HL-60/S4 (cell line): ENCODE measurements around the gene GPR21.

ENCODE experiments used
- in situ Hi-C: fragments of 300-500 bp; cut with MboI; formaldehyde crosslinking; loops from 2 replicates; pipeline ENCODE4 v1.14.3; 2022; ENCODE audit warnings: low sequenced_read_pairs

Gene GPR21

GRCh38 chr9:123062351-123063176 is 29.1 kb downstream of the GPR21 start:
- in situ Hi-C loops = no loop called here

DNA sequence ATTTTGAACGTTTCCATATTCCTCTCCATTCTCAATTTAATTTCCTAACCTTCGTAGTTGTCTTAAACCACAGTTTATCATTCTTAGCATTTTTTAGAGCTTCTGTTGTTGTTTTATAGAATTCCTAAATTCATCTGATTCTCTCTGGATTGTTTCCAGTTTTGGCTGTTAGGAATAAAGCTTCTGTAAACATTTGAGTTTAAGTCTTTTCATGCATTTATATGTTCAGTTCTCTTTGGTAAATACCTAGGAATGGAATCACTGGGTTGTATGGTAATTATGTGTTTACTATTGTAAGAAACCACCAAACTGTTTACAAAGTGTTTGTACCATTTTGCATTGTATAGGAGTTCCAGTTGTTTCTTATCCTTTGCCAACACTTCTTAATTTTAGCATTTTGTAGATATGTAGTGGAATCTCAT is 29.7 kb downstream of the GPR21 start:
- in situ Hi-C loops = no loop called here

DNA sequence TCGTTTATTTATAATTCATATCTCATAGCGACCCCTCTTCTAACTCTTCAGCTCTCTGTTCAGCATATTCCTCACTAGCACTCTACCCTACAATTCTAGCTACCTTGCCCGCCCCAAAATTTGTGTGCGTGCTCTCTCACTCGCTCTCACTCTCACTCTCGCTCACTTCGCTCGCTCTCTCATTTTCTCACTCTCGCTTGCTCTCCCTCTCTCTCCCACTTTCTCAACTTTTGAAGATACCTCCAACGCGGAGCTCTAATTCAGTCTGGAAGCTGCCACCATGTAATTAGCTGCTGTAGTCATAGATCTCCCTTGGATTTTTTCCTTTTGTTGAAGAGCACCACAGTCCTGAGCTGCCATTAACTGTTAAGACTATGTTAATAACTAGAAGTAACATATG is 30.4 kb downstream of the GPR21 start:
- in situ Hi-C loops = no loop called here

GRCh38 chr9:123064716-123065115 is 31.2 kb downstream of the GPR21 start:
- in situ Hi-C loops = no loop called here

DNA sequence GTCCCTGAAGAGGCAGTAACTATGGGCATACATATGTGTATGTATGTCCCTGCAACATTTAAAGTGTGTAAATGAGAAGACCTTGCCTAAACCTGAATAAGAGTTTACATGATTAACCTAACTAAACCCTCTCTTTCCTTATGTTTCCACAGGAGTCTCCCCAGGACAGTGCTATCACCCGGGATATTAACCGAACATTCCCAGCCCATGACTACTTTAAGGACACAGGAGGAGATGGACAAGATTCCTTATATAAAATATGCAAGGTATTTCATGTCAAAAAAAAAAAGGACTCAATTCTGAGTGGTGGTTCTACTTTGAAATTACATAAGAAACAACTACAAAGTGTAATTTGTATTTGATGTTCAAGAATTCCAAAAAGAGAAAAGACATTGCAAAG is 31.7 kb downstream of the GPR21 start:
- in situ Hi-C loops = no loop called here

DNA sequence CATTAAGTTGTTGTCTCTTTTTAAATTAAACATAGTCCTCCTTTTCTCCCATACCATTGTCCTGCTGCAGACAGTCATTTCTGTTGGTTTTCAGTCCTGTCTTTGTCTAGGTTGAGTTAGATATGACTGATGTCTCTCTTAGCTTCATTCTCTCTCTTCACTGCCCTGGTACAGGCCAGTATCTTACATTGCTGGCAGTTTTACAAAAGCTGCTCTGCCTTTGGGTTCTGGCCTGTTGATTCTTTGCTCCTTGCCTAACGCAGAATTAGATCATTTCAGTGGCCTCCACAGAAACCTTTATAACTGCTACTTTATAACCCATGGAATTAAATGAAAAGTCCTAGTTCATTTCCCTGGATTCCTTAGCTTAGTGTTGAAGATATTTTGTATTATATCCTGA is 33.7 kb downstream of the GPR21 start:
- in situ Hi-C loops = no loop called here

DNA sequence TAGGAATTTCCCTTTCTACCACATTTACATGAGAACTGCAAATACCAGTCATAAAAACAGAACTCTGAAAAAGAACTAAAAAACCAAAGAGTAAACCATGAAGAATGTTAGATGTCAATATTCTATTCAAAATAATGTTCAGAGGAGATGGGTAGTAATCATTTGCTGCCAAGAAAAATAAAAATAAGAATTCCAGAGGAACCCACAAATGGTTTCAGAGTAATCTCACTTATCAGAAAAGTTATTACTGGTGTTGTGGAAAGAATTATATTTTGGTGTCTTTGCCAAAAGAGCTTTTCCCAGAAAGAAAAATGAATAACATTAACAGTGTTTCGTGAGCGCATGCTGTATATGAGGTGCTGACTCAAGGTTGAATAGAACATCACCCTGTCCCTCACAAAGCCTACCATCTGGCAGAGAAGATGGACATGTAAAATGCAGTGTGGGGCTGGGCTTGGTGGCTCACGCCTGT is 35.6 kb downstream of the GPR21 start:
- in situ Hi-C loops = no loop called here

DNA sequence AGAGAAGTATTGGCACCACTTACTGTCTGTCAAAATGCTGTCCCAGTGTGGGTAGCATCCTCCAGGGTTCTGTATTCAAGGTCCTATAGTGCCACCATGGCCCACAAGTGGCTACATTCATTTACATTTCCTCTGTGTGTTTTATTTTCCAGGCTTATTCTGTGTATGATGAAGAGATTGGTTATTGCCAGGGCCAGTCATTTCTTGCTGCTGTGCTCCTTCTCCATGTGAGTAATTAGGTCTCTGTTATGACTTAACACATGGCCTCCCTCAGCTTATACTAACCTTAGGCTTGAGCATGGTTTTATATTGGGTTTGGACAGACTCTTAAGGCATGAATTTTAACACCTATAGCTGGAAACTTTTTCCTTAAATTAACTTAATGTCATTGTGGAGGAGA is 36.7 kb downstream of the GPR21 start:
- in situ Hi-C loops = no loop called here

- in situ Hi-C loops = no loop called here
Measured at GRCh38 chr9:123072407-123072995, 39.0 kb downstream of the GPR21 start.

DNA sequence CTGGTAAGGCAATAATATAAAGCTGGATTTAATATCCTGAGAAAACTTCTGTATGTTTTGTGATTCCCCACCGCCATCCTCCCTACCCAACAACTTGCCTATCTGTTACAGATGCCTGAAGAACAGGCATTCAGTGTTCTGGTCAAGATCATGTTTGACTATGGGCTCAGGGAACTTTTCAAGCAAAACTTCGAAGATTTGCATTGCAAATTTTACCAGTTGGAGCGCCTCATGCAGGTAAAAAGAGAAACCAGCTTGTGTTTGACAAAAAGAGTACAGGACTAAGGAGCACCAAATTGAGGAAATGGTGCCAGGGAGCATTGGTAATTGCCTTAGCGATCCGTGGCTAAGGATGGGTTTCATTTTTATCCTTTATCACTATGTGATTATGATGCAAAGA is 40.0 kb downstream of the GPR21 start:
- in situ Hi-C loops = no loop called here

DNA sequence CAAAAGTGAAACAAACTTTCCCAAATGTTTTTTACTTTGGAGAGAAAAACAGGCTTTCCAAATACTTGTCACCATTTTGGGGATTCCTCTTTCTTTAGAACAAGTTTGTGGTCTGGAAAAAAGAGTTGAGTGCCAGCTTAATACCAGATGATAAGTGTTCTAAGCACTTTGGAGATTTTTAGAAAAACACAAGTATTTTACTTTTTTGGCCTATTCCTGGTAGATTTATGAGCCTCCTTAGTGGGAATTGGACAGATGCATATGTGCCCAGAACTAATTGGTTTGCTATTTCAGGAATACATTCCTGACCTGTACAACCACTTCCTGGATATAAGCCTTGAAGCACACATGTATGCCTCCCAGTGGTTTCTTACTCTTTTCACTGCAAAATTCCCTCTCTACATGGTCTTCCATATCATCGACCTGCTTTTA is 40.5 kb downstream of the GPR21 start:
- in situ Hi-C loops = no loop called here

DNA sequence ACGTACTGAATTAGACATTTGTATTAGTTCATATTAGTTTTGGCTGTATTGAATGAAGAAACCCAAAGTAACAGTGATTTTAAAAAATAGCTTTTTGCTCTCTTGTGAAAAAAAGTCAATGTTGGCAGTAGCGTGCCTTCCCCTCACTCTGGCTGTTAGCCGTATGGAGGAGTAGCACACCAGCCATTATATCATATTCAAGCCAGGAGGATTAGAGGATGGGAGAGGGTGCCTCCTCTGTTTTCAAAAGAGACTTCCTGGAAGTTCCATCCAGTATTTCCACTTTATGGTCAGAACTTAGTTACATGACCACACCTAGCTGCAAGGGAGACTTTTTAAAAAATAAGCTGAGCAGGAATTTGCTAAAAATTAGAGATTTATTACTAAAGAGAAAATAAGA is 41.2 kb downstream of the GPR21 start:
- in situ Hi-C loops = no loop called here

- in situ Hi-C loops = loop anchor here (10.0 kb wide), 1 partner anchor 264 kb away; no protein-coding TSS in a partner anchor
Measured at GRCh38 chr9:123080444-123080843, 47.0 kb downstream of the GPR21 start.

- in situ Hi-C loops = loop anchor here (10.0 kb wide), 1 partner anchor 263 kb away; no protein-coding TSS in a partner anchor
Measured at GRCh38 chr9:123081824-123082223, 48.4 kb downstream of the GPR21 start.

- in situ Hi-C loops = loop anchor here (10.0 kb wide), 1 partner anchor 261 kb away; no protein-coding TSS in a partner anchor
Measured at GRCh38 chr9:123083680-123084079, 50.2 kb downstream of the GPR21 start.

DNA sequence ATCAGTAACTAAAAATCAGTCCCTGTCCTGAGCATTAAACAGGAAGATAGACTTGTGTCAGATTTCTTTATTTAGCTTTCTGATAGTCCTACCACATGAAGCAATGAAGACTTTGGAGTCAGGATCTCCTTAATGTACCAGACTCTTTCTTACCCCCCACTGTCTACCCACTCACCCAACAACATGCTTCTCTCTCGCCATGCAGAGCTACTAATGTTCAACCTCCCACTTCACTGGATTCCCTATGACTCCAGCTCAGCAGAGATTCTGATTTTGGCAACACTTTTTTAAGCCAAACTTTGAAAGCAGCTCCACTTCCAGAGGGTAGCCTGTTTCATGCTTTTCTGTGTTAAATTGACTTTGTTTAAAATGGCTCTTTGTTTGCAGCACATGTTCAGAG is 50.8 kb downstream of the GPR21 start:
- in situ Hi-C loops = loop anchor here (10.0 kb wide), 1 partner anchor 261 kb away; no protein-coding TSS in a partner anchor
